Liver (tissue), 3 donors: Measurements from ENCODE around the gene SATB2.

Source experiments
- ATF3 ChIP-seq: IDR thresholded peaks from 2 replicates; pipeline ENCODE4 v1.6.1; 2016; ENCODE audit warnings: antibody characterized with exemption
- CTCF ChIP-seq: fragments of 150-350 bp; IDR thresholded peaks from 2 replicates; pipeline ENCODE4 v1.5.1; 2017; ENCODE audit warnings: improper control_type of control experiment, low read depth, low read length; ENCODE audit not compliant: missing input control
- FOXA1 ChIP-seq: IDR thresholded peaks from 2 replicates; pipeline ENCODE4 v1.6.1; 2016; ENCODE audit warnings: antibody characterized with exemption
- GABPA ChIP-seq, 2 donors: IDR thresholded peaks in 1 of 2; conservative IDR thresholded peaks in 1 of 2; 2 replicates each; pipeline ENCODE4 v1.6.1; 2016; ENCODE audit warnings: antibody characterized with exemption in 2 of 2, mild to moderate bottlenecking in 1 of 2, moderate library complexity in 1 of 2
- HNF4A ChIP-seq, 2 donors: conservative IDR thresholded peaks; 2 replicates each; pipeline ENCODE4 v1.6.1; 2016; ENCODE audit warnings: antibody characterized with exemption in 2 of 2, mild to moderate bottlenecking in 2 of 2
- MAX ChIP-seq: IDR thresholded peaks from 2 replicates; pipeline ENCODE4 v1.6.1; 2016; ENCODE audit warnings: antibody characterized with exemption
- SP1 ChIP-seq: IDR thresholded peaks from 2 replicates; pipeline ENCODE4 v1.6.1; 2018; ENCODE audit warnings: antibody characterized with exemption, mild to moderate bottlenecking
- TAF1 ChIP-seq: conservative IDR thresholded peaks from 2 replicates; pipeline ENCODE4 v1.6.1; 2016; ENCODE audit warnings: antibody characterized with exemption, mild to moderate bottlenecking
- YY1 ChIP-seq: IDR thresholded peaks from 2 replicates; pipeline ENCODE4 v1.6.1; 2016; ENCODE audit warnings: antibody characterized with exemption, mild to moderate bottlenecking
- TF ChIP-seq, protein P1 (sequence below): IDR thresholded peaks from 2 replicates; pipeline ENCODE4 v1.6.1; 2016; ENCODE audit warnings: antibody characterized with exemption, mild to moderate bottlenecking
- TF ChIP-seq, protein P2 (sequence below): IDR thresholded peaks from 2 replicates; pipeline ENCODE4 v1.6.1; 2016; ENCODE audit warnings: antibody characterized with exemption
- donor health status: healthy.
- donor health status: healthy.

GRCh38 chr2:199315299-199316179 is 142.2 kb downstream of the SATB2 start:
- TF ChIP-seq, protein P1, sequence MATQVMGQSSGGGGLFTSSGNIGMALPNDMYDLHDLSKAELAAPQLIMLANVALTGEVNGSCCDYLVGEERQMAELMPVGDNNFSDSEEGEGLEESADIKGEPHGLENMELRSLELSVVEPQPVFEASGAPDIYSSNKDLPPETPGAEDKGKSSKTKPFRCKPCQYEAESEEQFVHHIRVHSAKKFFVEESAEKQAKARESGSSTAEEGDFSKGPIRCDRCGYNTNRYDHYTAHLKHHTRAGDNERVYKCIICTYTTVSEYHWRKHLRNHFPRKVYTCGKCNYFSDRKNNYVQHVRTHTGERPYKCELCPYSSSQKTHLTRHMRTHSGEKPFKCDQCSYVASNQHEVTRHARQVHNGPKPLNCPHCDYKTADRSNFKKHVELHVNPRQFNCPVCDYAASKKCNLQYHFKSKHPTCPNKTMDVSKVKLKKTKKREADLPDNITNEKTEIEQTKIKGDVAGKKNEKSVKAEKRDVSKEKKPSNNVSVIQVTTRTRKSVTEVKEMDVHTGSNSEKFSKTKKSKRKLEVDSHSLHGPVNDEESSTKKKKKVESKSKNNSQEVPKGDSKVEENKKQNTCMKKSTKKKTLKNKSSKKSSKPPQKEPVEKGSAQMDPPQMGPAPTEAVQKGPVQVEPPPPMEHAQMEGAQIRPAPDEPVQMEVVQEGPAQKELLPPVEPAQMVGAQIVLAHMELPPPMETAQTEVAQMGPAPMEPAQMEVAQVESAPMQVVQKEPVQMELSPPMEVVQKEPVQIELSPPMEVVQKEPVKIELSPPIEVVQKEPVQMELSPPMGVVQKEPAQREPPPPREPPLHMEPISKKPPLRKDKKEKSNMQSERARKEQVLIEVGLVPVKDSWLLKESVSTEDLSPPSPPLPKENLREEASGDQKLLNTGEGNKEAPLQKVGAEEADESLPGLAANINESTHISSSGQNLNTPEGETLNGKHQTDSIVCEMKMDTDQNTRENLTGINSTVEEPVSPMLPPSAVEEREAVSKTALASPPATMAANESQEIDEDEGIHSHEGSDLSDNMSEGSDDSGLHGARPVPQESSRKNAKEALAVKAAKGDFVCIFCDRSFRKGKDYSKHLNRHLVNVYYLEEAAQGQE: peak; percentile 97
- TF ChIP-seq, protein P2, sequence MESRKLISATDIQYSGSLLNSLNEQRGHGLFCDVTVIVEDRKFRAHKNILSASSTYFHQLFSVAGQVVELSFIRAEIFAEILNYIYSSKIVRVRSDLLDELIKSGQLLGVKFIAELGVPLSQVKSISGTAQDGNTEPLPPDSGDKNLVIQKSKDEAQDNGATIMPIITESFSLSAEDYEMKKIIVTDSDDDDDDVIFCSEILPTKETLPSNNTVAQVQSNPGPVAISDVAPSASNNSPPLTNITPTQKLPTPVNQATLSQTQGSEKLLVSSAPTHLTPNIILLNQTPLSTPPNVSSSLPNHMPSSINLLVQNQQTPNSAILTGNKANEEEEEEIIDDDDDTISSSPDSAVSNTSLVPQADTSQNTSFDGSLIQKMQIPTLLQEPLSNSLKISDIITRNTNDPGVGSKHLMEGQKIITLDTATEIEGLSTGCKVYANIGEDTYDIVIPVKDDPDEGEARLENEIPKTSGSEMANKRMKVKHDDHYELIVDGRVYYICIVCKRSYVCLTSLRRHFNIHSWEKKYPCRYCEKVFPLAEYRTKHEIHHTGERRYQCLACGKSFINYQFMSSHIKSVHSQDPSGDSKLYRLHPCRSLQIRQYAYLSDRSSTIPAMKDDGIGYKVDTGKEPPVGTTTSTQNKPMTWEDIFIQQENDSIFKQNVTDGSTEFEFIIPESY: no peak
- TF ChIP-seq FOXA1: no peak
- TF ChIP-seq HNF4A (conservative IDR thresholded peaks at IDR 0.05): no peak
- TF ChIP-seq CTCF: no peak
- TF ChIP-seq GABPA (IDR thresholded peaks at IDR 0.05 in 1 of 2, conservative IDR thresholded peaks at IDR 0.05 in 1 of 2): no peak
- no peak for TF ChIP-seq YY1
- TF ChIP-seq TAF1: no peak
- TF ChIP-seq MAX: no peak
- TF ChIP-seq ATF3: no peak
- no peak for TF ChIP-seq SP1
